Stomach (tissue), 9 donors: ENCODE results near the gene KIRREL3. TPM values are rescaled to one million over a fixed set of nuclear protein-coding genes. Genes with fewer than 3 reads are reported as not detected.
A peak's percentile ranks its signal among the peaks of the same experiment; 100 is the strongest.

Experiments
- DNase-seq, 2 donors: peaks; one replicate each; pipeline versions ENCODE4 v3.0.0 to v3.0.0-alpha.2; 2013 to 2019
- H3K27ac ChIP-seq, 5 donors: fragments of 200-600 bp in 4 of 5; sonication (generic) in 4 of 5; one replicate each; pipeline ENCODE4 v1.5.1; 2013 to 2019; ENCODE audit warnings: mild to moderate bottlenecking in 1 of 5, moderate library complexity in 1 of 5
- H3K27me3 ChIP-seq, 3 donors: fragments of 200-600 bp; sonication (generic); one replicate each; pipeline ENCODE4 v1.5.1; 2017 to 2019; ENCODE audit warnings: mixed run types in 1 of 3
- H3K36me3 ChIP-seq, 4 donors: fragments of 200-600 bp; sonication (generic); 1 replicate in 3 of 4; 2 replicates in 1 of 4; pipeline ENCODE4 v1.5.1; 2016 to 2019
- H3K4me1 ChIP-seq, 4 donors: fragments of 200-600 bp; sonication (generic); one replicate each; pipeline ENCODE4 v1.5.1; 2016 to 2019
- H3K4me3 ChIP-seq, 4 donors: fragments of 200-600 bp; sonication (generic) in 3 of 4; one replicate each; pipeline ENCODE4 v1.5.1; 2016 to 2019; ENCODE audit warnings: mild to moderate bottlenecking in 1 of 4
- H3K9me3 ChIP-seq, 4 donors: fragments of 200-600 bp; sonication (generic); one replicate each; pipeline ENCODE4 v1.5.1; 2016 to 2019
- CTCF ChIP-seq, 7 experiments: fragments of 450-650 bp in 4 of 7; fragments of 200-600 bp in 3 of 7; sonication (generic) in 3 of 7; IDR thresholded peaks; one replicate each; pipeline ENCODE4 v1.5.1; 2016 to 2019; ENCODE audit warnings: antibody characterized with exemption in 7 of 7, control low read depth in 2 of 7, mild to moderate bottlenecking in 1 of 7
- EP300 ChIP-seq: sonication (generic); formaldehyde crosslinking; IDR thresholded peaks from one replicate; pipeline ENCODE4 v1.6.1; 2017; ENCODE audit warnings: antibody characterized with exemption
- POLR2A ChIP-seq, 4 donors: fragments of 450-650 bp; IDR thresholded peaks; one replicate each; pipeline ENCODE4 v1.6.1; 2016; ENCODE audit warnings: antibody characterized with exemption in 4 of 4, control low read depth in 2 of 4, mild to moderate bottlenecking in 1 of 4, moderate library complexity in 1 of 4
- POLR2AphosphoS5 ChIP-seq, 3 donors: sonication (generic); formaldehyde crosslinking; IDR thresholded peaks; one replicate each; pipeline ENCODE4 v1.6.1; 2016; ENCODE audit warnings: antibody characterized with exemption in 3 of 3
- WGBS, 5 donors: extraction: QIAGEN DNeasy Blood & Tissue Kit in 3 of 5; methylation state at CpG; one replicate each; pipeline versions ENCODE4 v1.1.5 to v1.1.7; 2013 to 2018; 5-methylcytosine and 5-hydroxymethylcytosine counted together
- intact Hi-C: fragments of 100-400 bp; cut with DNase I; formaldehyde crosslinking; loops from one replicate; pipeline ENCODE4 v1.15.1; 2023; ENCODE audit warnings: low total_unique reads
- polyA plus RNA-seq, 3 donors: library from polyadenylated mRNA; stranded (reverse); fragments of 200-250 nt; gene quantifications; one replicate each; pipeline ENCODE4 v1.2.3, GENCODE V29; 2013
- total RNA-seq, 5 donors: library from RNA; depleted of rRNA; stranded (reverse); fragments of >200 nt; gene quantifications; one replicate each; pipeline versions ENCODE4 v1.1.0 to v1.2.3, GENCODE V29; 2014 to 2016
- donor health status: healthy with polysubstance abuse.
- donor health status: Bipolar disorder and iron deficiency.
- donor health status: healthy.

KIRREL3 gene
- total and polyA plus RNA-seq, 8 donors, result 0.10 to 1.7 (median 0.38) TPM; not detected in 4

DNA sequence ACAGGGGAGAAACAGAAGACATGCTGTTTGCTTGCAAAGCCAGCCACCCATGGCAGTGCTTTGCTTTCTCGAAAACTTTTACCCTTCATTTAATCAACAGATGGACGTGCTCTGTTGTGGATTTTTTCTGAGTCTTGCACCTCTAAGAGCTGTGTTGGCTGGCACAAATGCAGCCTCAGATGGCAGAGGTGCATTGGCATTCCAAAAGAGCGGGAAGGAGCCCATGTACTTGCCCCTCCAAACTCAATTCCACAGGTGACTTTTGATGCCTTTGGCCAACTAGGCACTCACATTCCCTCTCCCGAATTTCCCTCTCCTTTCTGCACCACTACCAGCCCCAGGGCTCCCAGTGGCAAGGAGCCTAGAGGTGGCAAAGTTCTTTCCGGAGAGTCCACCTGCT lies 1.2 kb downstream of the KIRREL3 start:
- intact Hi-C loops, result loop anchor here (10.0 kb wide), 1 partner anchor 395 kb away; no protein-coding TSS in a partner anchor
- no peak for TF ChIP-seq POLR2AphosphoS5 (IDR thresholded peaks at IDR 0.05)
- TF ChIP-seq POLR2A (IDR thresholded peaks at IDR 0.05), result no peak
- no peak for TF ChIP-seq EP300
- no peak for TF ChIP-seq CTCF (IDR thresholded peaks at IDR 0.05)
- Histone ChIP-seq H3K36me3 (no peaks in the 10 kb centered on the region), H3K9me3 (no peaks in the 10 kb centered on the region), H3K27me3 (peaks cover 18 to 87% (median 66%) of the 10 kb centered on the region in 3 donors), H3K4me1 (peaks cover 0 to 29% (median 14%) of the 10 kb centered on the region in 4 donors), H3K4me3 (peak overlapping the region in 1 of 4 donors; percentile 38), H3K27ac (no peak overlapping the region)
- no peak for DNase-seq
- 56 to 63% (median 59%) methylated on average over 5 of the region's 5 CpGs for WGBS, 5 donors

DNA sequence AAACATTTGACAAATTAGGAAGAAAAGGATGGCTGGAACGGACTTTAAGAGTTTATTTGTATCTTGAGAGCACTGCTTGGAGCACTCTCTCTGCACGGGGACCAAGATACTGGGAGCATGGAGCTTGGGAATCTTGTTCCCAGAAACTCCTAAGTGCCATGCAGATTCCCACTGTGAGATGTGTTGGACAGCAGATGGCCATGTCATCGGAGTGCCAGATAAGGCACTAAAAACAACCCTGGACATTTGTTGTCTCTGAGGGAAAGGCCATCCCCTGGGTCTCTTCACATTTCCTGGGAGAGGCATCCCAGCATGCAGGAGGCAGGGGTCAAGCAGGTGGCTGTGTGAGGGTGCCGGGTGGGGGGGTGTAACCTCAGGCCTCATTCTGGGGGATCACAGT lies 2.9 kb downstream of the KIRREL3 start:
- Histone ChIP-seq H3K36me3 (no peaks in the 10 kb centered on the region), H3K4me3 (no peak overlapping the region), H3K9me3 (no peaks in the 10 kb centered on the region), H3K27ac (no peak overlapping the region), H3K27me3 (peaks cover 1 to 70% (median 49%) of the 10 kb centered on the region in 3 donors), H3K4me1 (peaks cover 0 to 15% (median 7%) of the 10 kb centered on the region in 4 donors)
- no peak for TF ChIP-seq CTCF (IDR thresholded peaks at IDR 0.05)
- no peak for TF ChIP-seq POLR2AphosphoS5 (IDR thresholded peaks at IDR 0.05)
- no peak for TF ChIP-seq EP300
- no peak for TF ChIP-seq POLR2A (IDR thresholded peaks at IDR 0.05)
- intact Hi-C loops, result loop anchor here (10.0 kb wide), 1 partner anchor 393 kb away; no protein-coding TSS in a partner anchor
- 49 to 74% (median 59%) methylated on average over 4 of the region's 4 CpGs for WGBS, 5 donors
- no peak for DNase-seq

DNA sequence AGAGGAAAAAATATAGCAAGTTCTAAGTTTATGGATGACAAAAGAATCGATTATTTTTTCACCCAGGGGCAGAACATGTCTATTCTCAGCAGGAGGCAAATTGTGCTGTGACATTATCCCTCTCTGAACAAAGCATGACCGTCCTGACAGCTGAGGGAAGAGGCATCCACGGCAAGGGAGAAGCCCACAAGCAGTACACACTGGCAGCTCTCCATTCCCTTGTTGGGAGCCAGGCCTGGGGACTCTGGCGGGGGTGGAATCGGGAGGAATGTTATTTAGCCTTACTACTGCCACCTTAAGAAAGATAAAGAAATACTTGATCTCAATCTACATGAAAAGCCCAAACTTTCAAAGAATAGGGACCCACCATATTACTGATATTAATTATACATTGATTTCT lies 3.4 kb downstream of the KIRREL3 start:
- no peak overlapping the region for H3K4me3 ChIP-seq
- 30 to 49% (median 40%) methylated on average over 5 of the region's 5 CpGs for WGBS, 5 donors
- no peak overlapping the region for H3K27ac ChIP-seq
- H3K36me3 ChIP-seq, result no peaks in the 10 kb centered on the region
- peaks cover 0 to 15% (median 7%) of the 10 kb centered on the region in 4 donors for H3K4me1 ChIP-seq
- no peak for DNase-seq
- intact Hi-C loops, result loop anchor here (10.0 kb wide), 1 partner anchor 392 kb away; no protein-coding TSS in a partner anchor
- peaks cover 0 to 66% (median 47%) of the 10 kb centered on the region in 3 donors for H3K27me3 ChIP-seq
- H3K9me3 ChIP-seq, result no peaks in the 10 kb centered on the region
- no peak for TF ChIP-seq CTCF (IDR thresholded peaks at IDR 0.05)
- no peak for TF ChIP-seq POLR2AphosphoS5 (IDR thresholded peaks at IDR 0.05)
- TF ChIP-seq EP300, result no peak
- TF ChIP-seq POLR2A (IDR thresholded peaks at IDR 0.05), result no peak

- peaks cover 0 to 57% (median 37%) of the 10 kb centered on the region in 3 donors for H3K27me3 ChIP-seq
- TF ChIP-seq POLR2A (IDR thresholded peaks at IDR 0.05) (no peak), EP300 (no peak), POLR2AphosphoS5 (IDR thresholded peaks at IDR 0.05) (no peak), CTCF (IDR thresholded peaks at IDR 0.05) (no peak)
- no peak overlapping the region for H3K27ac ChIP-seq
- intact Hi-C loops, result loop anchor here (10.0 kb wide), 1 partner anchor 391 kb away; no protein-coding TSS in a partner anchor
- no peak overlapping the region for H3K4me3 ChIP-seq
- peaks cover 0 to 14% (median 7%) of the 10 kb centered on the region in 4 donors for H3K4me1 ChIP-seq
- H3K36me3 ChIP-seq, result no peaks in the 10 kb centered on the region
- 60 to 69% (median 66%) methylated on average over 4 of the region's 4 CpGs for WGBS, 5 donors
- H3K9me3 ChIP-seq, result no peaks in the 10 kb centered on the region
- DNase-seq, result no peak
These were observed 4.3 kb downstream of the KIRREL3 start for GRCh38 chr11:126996036-126996804.
